Left renal cortex interstitium (tissue), 4 donors: ENCODE measurements around the gene PSD4. TPM values are rescaled to one million over a fixed set of nuclear protein-coding genes. Genes with fewer than 3 reads are reported as not detected.
A peak's percentile ranks its signal among the peaks of the same experiment; 100 is the strongest.
"Not testable (repeated sequence)": the region's sequence is repeated elsewhere in the genome, so short reads cannot be mapped to it uniquely, and the experiment has no call there.

Experiments used
- DNase-seq, 4 donors: peaks; one replicate each; pipeline ENCODE4 v3.0.0-alpha.2; 2013; ENCODE audit warnings: low read depth in 4 of 4, low spot score in 2 of 4, missing footprints in 1 of 4
- polyA plus RNA-seq, 4 donors: library from polyadenylated mRNA; unstranded; fragments of 120-200 nt; gene quantifications; one replicate each; pipeline ENCODE4 v1.2.1, GENCODE V29; 2013; ENCODE audit not compliant: insufficient read length in 4 of 4

PSD4 gene
- polyA plus RNA-seq, 4 donors, result 9.1 to 17.1 (median 10.7) TPM

DNA sequence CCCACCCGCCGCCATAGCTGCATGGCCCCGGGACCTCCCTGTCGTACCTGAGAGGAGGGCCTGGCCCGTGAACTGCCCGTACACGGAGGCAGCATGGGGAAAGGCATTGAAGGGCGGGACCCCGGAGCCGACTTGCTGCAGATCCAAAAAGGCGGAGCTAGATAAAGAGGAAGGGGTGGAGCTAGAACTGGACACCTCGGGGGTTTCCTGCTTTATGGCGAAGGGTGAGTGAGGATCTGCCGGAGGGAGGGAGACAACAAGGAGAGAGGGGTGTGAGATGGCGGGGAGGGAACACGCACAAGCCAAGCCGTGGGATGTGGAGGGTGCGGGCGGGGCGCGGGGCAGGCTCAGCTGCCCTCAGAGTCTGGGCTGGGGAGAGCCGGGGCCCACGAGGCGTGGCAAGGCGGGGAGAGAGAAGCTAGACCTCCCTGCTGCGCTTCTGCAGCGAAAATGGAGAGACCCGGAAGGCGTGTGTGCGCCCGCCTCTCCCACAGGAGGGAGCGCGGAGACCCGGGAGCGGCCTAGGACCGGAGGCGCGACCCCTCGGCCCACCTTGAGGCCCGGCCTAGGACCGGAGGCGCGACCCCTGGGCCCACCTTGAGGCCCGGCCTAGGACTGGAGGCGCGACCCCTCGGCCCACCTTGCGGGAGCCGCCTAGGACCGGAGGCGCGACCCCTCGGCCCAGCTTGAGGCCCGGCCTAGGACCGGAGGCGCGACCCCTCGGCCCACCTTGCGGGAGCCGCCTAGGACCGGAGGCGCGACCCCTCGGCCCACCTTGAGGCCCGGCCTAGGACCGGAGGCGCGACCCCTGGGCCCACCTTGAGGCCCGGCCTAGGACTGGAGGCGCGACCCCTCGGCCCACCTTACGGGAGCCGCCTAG lies 61.8 kb downstream of the PSD4 start:
- not testable (repeated sequence) for DNase-seq

DNA sequence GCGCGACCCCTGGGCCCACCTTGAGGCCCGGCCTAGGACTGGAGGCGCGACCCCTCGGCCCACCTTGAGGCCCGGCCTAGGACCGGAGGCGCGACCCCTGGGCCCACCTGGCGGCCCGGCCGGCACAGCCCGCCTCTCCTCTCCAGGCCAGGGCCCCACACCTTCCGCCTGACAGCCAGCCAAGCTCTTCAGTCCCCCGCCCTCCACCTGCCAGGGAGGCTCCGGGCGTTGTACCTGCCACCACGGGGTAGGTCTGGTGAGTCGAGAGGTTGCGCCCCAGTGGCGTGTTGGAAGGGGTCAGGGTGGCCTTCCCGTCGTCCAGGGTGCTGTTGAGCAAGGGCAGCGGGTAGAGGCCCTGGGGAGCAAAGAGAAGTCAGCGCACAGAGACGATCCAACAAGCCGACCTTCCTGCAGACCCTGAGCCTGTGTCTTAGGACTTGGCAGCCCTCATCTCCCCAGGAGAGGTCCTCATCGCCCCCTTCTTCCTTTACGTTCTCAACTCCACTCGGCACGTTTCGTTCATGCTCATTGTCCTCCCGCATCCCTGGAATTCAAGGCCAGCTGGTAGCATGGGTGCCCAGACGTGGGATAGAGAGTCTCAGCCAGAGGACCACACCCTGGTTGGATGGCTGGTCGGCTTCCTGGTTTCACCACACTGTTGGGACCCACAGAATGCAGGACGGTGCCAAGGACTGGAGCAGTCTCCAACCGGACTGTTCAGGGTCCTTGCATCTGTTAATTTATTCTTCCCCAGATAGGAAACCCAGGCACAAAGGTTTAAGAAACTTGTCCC lies 62.8 kb downstream of the PSD4 start:
- no peak for DNase-seq

- no peak for DNase-seq
These were observed 63.9 kb downstream of the PSD4 start for GRCh38 chr2:113237604-113238160.

- no peak for DNase-seq
These were observed 65.4 kb downstream of the PSD4 start for GRCh38 chr2:113238871-113239839.

DNA sequence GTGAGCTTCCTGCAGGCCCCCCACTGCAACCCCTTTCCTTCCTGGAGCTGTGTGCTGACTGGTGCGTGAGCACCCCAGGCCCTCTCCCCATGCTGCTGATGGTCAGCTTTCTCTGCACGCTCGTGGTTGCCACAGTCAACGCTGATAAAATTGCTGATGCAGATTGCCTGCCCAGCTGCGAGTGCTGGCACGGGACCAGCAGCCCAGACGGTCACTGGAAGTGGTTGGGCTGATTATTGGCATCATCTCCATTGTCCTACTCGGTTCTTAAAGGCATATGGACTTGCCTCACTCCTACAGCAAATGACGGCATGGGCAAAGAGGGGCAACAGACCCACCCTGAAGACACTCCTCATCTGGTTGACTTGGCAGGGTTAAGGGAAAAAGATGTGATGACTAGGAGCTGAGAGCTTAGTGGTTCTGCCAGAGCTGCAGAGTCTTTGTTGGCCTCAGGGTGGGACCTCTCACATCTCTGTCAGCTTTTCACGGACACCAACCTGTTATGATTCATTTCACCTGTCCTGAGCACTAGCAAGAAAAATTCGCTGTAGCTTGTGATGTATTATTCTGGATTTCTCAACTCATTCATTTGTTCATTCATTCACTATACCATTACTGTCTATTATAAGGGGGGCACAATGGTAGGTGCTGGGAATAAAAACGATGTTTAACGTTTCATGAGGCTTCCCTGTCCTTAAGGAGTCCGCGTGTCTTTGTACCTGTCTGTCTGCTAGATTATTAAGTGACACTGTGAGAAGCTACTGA lies 66.6 kb downstream of the PSD4 start:
- DNase-seq, result no peak

GRCh38 chr2:113240915-113241911 lies 67.4 kb downstream of the PSD4 start:
- DNase-seq, result no peak

GRCh38 chr2:113242327-113242726 lies 68.6 kb downstream of the PSD4 start:
- no peak for DNase-seq

- DNase-seq, result no peak
These were observed 71.5 kb downstream of the PSD4 start for GRCh38 chr2:113245276-113245711.

DNA sequence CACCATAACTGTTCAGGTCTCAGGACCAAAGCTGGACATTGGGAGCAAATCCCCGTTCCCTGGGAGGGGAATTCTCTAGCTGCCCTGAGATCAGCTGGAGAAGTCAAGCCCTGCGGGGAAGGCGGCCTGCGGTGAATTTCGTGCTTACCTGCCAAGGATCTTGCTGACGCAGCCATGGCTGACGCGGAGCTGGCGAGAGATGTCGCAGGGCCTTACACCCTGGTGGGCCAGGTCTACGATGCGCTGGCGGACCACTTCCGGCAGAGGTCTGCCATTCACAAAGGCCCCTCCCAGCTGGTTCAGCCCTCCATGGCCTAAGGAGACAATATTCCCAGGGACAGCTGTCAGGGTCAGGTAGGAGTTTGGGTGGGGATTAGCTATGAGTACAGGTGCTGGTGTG lies 72.8 kb downstream of the PSD4 start:
- DNase-seq, result no peak

GRCh38 chr2:113248997-113249770 lies 75.4 kb downstream of the PSD4 start:
- peak in 1 of 4 donors; percentile 50 for DNase-seq

DNA sequence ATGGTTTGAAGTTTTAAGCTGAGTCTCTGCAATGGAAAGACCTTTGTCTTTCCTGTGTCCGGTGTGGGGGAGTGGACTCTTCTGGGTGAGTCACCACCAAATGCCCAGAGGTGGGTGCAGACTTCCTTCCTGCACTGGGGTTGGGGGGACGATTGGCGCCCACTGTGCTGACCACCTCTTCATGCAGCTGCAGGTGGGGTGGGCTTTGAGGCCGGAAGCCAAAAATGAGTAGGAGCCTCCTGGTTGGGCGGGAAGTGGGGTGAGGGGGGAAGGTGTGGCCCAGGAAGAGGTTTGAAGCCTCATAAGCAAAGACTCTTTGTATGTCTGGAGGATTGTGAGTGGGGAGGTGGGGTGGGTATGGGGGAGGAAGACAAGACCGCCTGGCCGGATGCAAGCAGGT lies 77.3 kb downstream of the PSD4 start:
- DNase-seq, result no peak

- no peak for DNase-seq
These were observed 78.3 kb downstream of the PSD4 start for GRCh38 chr2:113252047-113252590.

GRCh38 chr2:113253453-113253852 lies 79.7 kb downstream of the PSD4 start:
- DNase-seq, result no peak

- no peak for DNase-seq
These were observed 81.6 kb downstream of the PSD4 start for GRCh38 chr2:113255140-113256070.

- no peak for DNase-seq
These were observed 83.9 kb downstream of the PSD4 start for GRCh38 chr2:113257516-113258264.
